ENCODE measurements around the gene SHKBP1. TPM values are rescaled to one million over a fixed set of nuclear protein-coding genes. Genes with fewer than 3 reads are reported as not detected.

The SHKBP1 gene
- total RNA-seq, 1 donor from 2014 or later: 76.3 TPM

DNA sequence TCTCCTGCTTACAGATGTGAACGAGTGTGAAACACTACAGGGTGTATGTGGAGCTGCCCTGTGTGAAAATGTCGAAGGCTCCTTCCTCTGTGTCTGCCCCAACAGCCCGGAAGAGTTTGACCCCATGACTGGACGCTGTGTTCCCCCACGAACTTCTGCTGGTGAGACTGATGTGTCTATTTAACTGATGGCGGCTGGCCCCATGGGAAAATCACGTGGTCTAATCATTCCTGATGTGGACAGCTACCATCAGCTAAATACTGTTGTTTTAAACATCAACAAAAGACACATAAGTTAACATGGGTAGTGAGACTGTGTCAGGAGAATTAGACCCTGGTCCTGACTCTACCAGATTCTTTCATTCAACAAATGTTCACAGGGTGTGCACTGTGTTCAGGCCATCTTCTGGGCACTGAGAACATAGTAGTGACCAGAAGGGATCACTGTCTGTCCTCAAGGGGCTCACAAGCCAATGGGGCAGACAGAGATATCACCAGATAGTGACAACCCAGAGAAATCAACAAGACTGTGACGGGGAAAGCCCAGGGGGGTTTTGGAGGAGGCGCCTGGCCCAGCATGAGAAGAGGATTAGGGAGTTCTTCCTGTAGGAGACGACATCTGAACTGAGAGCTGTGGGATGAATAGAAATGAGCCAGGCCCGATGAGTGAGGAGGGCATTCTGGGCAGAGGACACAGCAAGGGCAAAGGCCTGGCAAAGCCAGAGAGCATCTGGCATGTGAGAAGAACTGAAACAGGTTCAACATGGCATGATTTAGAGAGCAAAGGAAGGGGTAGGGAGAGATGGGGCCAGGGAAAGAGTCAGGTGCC, 42.9 kb downstream of the SHKBP1 start:
- peaks cover 16% of the 10 kb centered on the region for H3K36me3 Mint-ChIP-seq (ENCODE audit: low read depth)
- H3K27me3 Mint-ChIP-seq (ENCODE audit: low read depth): peaks cover 8% of the 10 kb centered on the region
- TF ChIP-seq, protein P1, sequence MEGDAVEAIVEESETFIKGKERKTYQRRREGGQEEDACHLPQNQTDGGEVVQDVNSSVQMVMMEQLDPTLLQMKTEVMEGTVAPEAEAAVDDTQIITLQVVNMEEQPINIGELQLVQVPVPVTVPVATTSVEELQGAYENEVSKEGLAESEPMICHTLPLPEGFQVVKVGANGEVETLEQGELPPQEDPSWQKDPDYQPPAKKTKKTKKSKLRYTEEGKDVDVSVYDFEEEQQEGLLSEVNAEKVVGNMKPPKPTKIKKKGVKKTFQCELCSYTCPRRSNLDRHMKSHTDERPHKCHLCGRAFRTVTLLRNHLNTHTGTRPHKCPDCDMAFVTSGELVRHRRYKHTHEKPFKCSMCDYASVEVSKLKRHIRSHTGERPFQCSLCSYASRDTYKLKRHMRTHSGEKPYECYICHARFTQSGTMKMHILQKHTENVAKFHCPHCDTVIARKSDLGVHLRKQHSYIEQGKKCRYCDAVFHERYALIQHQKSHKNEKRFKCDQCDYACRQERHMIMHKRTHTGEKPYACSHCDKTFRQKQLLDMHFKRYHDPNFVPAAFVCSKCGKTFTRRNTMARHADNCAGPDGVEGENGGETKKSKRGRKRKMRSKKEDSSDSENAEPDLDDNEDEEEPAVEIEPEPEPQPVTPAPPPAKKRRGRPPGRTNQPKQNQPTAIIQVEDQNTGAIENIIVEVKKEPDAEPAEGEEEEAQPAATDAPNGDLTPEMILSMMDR (conservative IDR thresholded peaks at IDR 0.05): no peak
- H3K9me3 Mint-ChIP-seq: no peaks in the 10 kb centered on the region
- no peak overlapping the region for H3K27ac Mint-ChIP-seq (ENCODE audit: unreplicated experiment)
- H3K4me3 Mint-ChIP-seq: no peak overlapping the region
- no peak for DNase-seq (ENCODE audit: low read depth, low spot score)
- peaks cover 15% of the 10 kb centered on the region for H3K4me1 Mint-ChIP-seq

GRCh38 chr19:40620161-40620485, 43.5 kb downstream of the SHKBP1 start:
- no peak for DNase-seq (ENCODE audit: low read depth, low spot score)
- TF ChIP-seq, protein P1 (conservative IDR thresholded peaks at IDR 0.05): no peak
- Mint-ChIP-seq H3K4me3 (no peak overlapping the region), H3K9me3 (no peaks in the 10 kb centered on the region), H3K27ac (ENCODE audit: unreplicated experiment) (no peak overlapping the region), H3K27me3 (ENCODE audit: low read depth) (peaks cover 4% of the 10 kb centered on the region), H3K4me1 (peaks cover 9% of the 10 kb centered on the region), H3K36me3 (ENCODE audit: low read depth) (peaks cover 19% of the 10 kb centered on the region)

DNA sequence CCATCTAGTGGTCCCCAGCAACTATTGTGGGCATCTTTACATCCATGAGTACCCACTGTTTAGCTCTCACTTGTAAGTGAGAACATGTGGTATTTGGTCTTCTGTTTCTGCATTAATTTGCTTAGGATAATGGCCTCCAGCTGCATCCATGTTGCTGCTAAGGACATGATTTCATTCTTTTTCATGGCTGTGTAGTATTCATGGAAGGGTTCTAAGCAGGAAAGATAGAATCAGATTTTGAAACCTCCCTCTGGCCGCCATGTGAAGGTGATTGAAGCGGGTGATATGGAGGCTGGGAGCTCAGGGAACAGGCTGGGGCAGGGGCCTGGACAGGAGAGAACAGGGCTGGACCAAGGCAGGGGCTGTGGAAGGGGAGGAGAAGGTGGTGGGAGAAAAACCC, 44.6 kb downstream of the SHKBP1 start:
- no peak overlapping the region for H3K27ac Mint-ChIP-seq (ENCODE audit: unreplicated experiment)
- peaks cover 4% of the 10 kb centered on the region for H3K27me3 Mint-ChIP-seq (ENCODE audit: low read depth)
- DNase-seq (ENCODE audit: low read depth, low spot score): no peak
- TF ChIP-seq, protein P1 (conservative IDR thresholded peaks at IDR 0.05): no peak
- no peaks in the 10 kb centered on the region for H3K9me3 Mint-ChIP-seq
- H3K4me3 Mint-ChIP-seq: no peak overlapping the region
- peaks cover 13% of the 10 kb centered on the region for H3K4me1 Mint-ChIP-seq
- peaks cover 25% of the 10 kb centered on the region for H3K36me3 Mint-ChIP-seq (ENCODE audit: low read depth)

- Mint-ChIP-seq H3K27ac (ENCODE audit: unreplicated experiment) (no peak overlapping the region), H3K4me3 (no peak overlapping the region), H3K9me3 (no peaks in the 10 kb centered on the region), H3K4me1 (peaks cover 13% of the 10 kb centered on the region), H3K27me3 (ENCODE audit: low read depth) (peaks cover 4% of the 10 kb centered on the region), H3K36me3 (ENCODE audit: low read depth) (peaks cover 25% of the 10 kb centered on the region)
- TF ChIP-seq, protein P1 (conservative IDR thresholded peaks at IDR 0.05): no peak
- DNase-seq (ENCODE audit: low read depth, low spot score): no peak
These were observed 45.5 kb downstream of the SHKBP1 start for GRCh38 chr19:40621966-40622772.

DNA sequence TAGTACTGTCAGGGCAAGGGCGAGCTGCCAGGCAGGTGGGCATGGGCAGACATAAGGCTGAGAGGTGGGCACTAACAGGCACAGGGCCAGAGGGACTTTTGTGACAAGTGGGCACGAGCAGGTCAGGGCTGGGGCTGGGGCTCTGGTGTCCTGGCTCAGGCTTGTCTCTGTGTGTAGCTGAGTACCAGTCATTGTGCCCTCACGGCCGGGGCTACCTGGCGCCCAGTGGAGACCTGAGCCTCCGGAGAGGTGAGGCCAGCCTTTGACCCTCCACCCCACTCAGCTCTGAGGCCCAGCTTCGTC, 46.1 kb downstream of the SHKBP1 start:
- H3K27me3 Mint-ChIP-seq (ENCODE audit: low read depth): peaks cover 4% of the 10 kb centered on the region
- H3K4me3 Mint-ChIP-seq: no peak overlapping the region
- no peaks in the 10 kb centered on the region for H3K9me3 Mint-ChIP-seq
- TF ChIP-seq, protein P1 (conservative IDR thresholded peaks at IDR 0.05): no peak
- H3K27ac Mint-ChIP-seq (ENCODE audit: unreplicated experiment): no peak overlapping the region
- peaks cover 25% of the 10 kb centered on the region for H3K36me3 Mint-ChIP-seq (ENCODE audit: low read depth)
- no peak for DNase-seq (ENCODE audit: low read depth, low spot score)
- peaks cover 13% of the 10 kb centered on the region for H3K4me1 Mint-ChIP-seq
